Endodermal cell (in vitro differentiated cells): Measurements from ENCODE around the gene CNDP2. TPM values are rescaled to one million over a fixed set of nuclear protein-coding genes. Genes with fewer than 3 reads are reported as not detected.
A peak's percentile ranks its signal among the peaks of the same experiment; 100 is the strongest.

Source experiments
- DNase-seq: peaks from one replicate; pipeline ENCODE4 v3.0.0-alpha.2; 2017
- H3K27ac ChIP-seq: 2 replicates; pipeline ENCODE4 v1.5.1; 2013; ENCODE audit warnings: mild to moderate bottlenecking, low read depth, low read length, moderate library complexity
- H3K27me3 ChIP-seq: 2 replicates; pipeline ENCODE4 v1.6.1; 2013; ENCODE audit warnings: mild to moderate bottlenecking, low read length, moderate library complexity; ENCODE audit not compliant: insufficient read depth, control insufficient read depth, poor library complexity, severe bottlenecking
- H3K36me3 ChIP-seq: 2 replicates; pipeline ENCODE4 v1.7.0; 2013; ENCODE audit warnings: mild to moderate bottlenecking, low read length, moderate library complexity; ENCODE audit not compliant: control insufficient read depth, insufficient read depth
- H3K4me1 ChIP-seq: one replicate; pipeline ENCODE4 v1.7.0; 2013; ENCODE audit warnings: low read length; ENCODE audit not compliant: control insufficient read depth, insufficient read depth
- H3K4me3 ChIP-seq: 2 replicates; pipeline ENCODE4 v1.5.1; 2013; ENCODE audit warnings: mild to moderate bottlenecking, low read length, moderate library complexity
- H3K9ac ChIP-seq: 2 replicates; pipeline ENCODE4 v1.6.1; 2013; ENCODE audit warnings: mild to moderate bottlenecking, low read length, moderate library complexity; ENCODE audit not compliant: poor library complexity, severe bottlenecking; ENCODE audit errors: extremely low read depth
- H3K9me3 ChIP-seq: 2 replicates; pipeline ENCODE4 v1.6.1; 2013; ENCODE audit warnings: mild to moderate bottlenecking, low read length, moderate library complexity; ENCODE audit not compliant: control insufficient read depth
- H3K27ac Mint-ChIP-seq: 2 replicates; pipeline ENCODE4 v1.8.0; 2020; ENCODE audit warnings: mixed read lengths
- H3K27me3 Mint-ChIP-seq: 2 replicates; pipeline ENCODE4 v1.8.0; 2021; ENCODE audit warnings: mild to moderate bottlenecking, mixed read lengths; ENCODE audit not compliant: insufficient read depth
- H3K36me3 Mint-ChIP-seq: 2 replicates; pipeline ENCODE4 v1.8.0; 2020; ENCODE audit warnings: low read depth, mixed read lengths
- H3K4me1 Mint-ChIP-seq: 2 replicates; pipeline ENCODE4 v1.8.0; 2020; ENCODE audit warnings: mixed read lengths
- H3K4me3 Mint-ChIP-seq: 2 replicates; pipeline ENCODE4 v1.8.0; 2020; ENCODE audit warnings: mild to moderate bottlenecking, moderate library complexity, mixed read lengths
- H3K9me3 Mint-ChIP-seq: 2 replicates; pipeline ENCODE4 v1.8.0; 2020; ENCODE audit warnings: mild to moderate bottlenecking, mixed read lengths
- CTCF ChIP-seq: fragments of 200-600 bp; sonication (generic); conservative IDR thresholded peaks from 2 replicates; pipeline ENCODE4 v1.5.0; 2021; ENCODE audit warnings: antibody characterized with exemption, mild to moderate bottlenecking
- WGBS, 2 experiments: methylation state at CpG; one replicate each; pipeline versions ENCODE4 v1.1.5 to v1.1.7; 2013; ENCODE audit warnings: missing lambda C conversion rate in 2 of 2, mixed read lengths in 1 of 2; ENCODE audit not compliant: insufficient coverage in 1 of 2, insufficient read length in 1 of 2; 5-methylcytosine and 5-hydroxymethylcytosine counted together
- total RNA-seq, 2 donors: library from RNA; stranded (reverse); fragmentation: NEBNext Ultra II Directional in 1 of 2; extraction: Animal tissue kit (Norgen Biotek cat#: 25700) in 1 of 2; gene quantifications; 2 replicates in 1 of 2; 3 replicates in 1 of 2; pipeline ENCODE4 v1.2.1, GENCODE V29; 2021

CNDP2 gene
- total RNA-seq, 2 donors from 2014 or later, result 385 to 416 TPM

GRCh38 chr18:74515620-74516231 lies 19.6 kb downstream of the CNDP2 start:
- 97 to 98% methylated on average over 9 to 13 of the region's 13 CpGs for whole genome bisulfite sequencing, 2 experiments
- Histone ChIP-seq H3K27ac (no peak overlapping the region), H3K4me3 (no peak overlapping the region), H3K27me3 (no peaks in the 10 kb centered on the region), H3K9me3 (no peaks in the 10 kb centered on the region), H3K9ac (no peak overlapping the region), H3K4me1 (no peaks in the 10 kb centered on the region), H3K36me3 (peaks cover 95% of the 10 kb centered on the region)
- no peak overlapping the region for H3K27ac Mint-ChIP-seq
- TF ChIP-seq CTCF, result no peak
- DNase-seq, result no peak
- H3K27me3 Mint-ChIP-seq, result no peaks in the 10 kb centered on the region
- H3K9me3 Mint-ChIP-seq, result peaks cover 7% of the 10 kb centered on the region
- peaks cover 2% of the 10 kb centered on the region for H3K4me1 Mint-ChIP-seq
- peaks cover 88% of the 10 kb centered on the region for H3K36me3 Mint-ChIP-seq
- H3K4me3 Mint-ChIP-seq, result no peak overlapping the region

DNA sequence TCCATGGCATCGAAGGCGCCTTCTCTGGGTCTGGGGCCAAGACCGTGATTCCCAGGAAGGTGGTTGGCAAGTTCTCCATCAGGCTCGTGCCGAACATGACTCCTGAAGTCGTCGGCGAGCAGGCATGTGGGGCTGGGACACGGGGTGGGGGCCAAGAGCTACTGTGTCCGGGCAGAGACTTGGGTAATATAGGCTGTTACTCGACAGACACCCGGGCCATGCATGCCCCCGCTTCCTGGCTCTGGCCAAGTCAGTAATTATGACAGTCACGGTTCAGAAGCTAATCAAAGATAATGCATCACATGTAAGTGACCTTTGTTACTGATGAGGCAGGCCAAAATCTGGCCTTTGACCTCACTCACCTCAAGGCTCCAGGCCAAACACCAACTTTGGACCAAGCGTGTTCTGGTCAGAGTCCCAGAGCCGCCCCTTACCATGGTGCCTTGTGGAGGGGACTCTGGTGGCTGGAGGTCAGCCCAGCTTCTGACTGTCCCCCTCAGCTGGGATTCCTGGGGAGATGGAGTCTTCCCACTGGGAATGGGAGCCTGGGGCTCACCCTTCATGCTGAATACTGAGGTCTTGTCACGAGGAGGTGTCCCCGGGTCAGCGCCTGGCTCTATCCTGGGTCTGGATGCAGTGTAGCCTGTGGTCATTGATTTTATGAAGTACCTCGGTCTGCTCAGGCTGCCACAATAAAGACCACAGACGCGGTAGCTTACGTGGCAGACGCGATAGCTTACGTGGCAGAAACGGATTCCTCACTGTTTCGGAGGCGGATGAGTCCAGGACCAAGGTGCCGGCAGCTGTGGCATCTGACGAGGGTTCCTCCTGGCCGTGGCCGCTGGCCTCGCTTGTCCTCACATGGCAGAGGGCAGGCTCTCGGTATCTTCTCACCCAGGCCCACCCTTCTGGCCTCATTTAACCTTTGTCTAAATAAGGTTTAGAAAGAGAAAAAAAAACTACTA lies 20.4 kb downstream of the CNDP2 start:
- Histone ChIP-seq H3K36me3 (peaks cover 95% of the 10 kb centered on the region), H3K27ac (no peak overlapping the region), H3K9me3 (no peaks in the 10 kb centered on the region), H3K27me3 (no peaks in the 10 kb centered on the region), H3K4me3 (no peak overlapping the region), H3K9ac (no peak overlapping the region), H3K4me1 (no peaks in the 10 kb centered on the region)
- H3K4me3 Mint-ChIP-seq, result no peak overlapping the region
- WGBS, 2 experiments, result 95% methylated on average over 27 to 35 of the region's 35 CpGs
- peak; percentile 30 for DNase-seq
- peaks cover 2% of the 10 kb centered on the region for H3K4me1 Mint-ChIP-seq
- TF ChIP-seq CTCF, result no peak
- peaks cover 7% of the 10 kb centered on the region for H3K9me3 Mint-ChIP-seq
- H3K27ac Mint-ChIP-seq, result no peak overlapping the region
- peaks cover 89% of the 10 kb centered on the region for H3K36me3 Mint-ChIP-seq
- H3K27me3 Mint-ChIP-seq, result no peaks in the 10 kb centered on the region

DNA sequence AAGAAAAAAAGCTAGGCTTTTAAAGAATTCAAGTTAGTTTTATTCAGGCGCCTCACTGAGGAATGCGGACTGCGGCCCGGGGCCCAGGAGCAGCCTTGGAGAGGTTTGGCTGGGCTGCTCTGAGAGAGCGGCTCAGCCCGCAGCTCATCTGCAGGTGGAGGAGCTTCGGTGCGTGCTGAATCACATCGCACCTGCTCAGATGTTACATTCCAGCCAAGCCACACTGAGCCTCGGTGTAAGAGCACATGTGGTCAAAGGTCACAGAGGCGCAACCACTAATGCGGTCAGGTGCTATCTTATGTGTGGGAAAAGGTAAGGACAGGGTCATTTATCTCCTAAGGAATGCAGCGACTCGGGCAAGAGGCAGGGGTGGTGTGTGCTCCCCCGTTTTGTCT lies 21.1 kb downstream of the CNDP2 start:
- Histone ChIP-seq H3K9me3 (no peaks in the 10 kb centered on the region), H3K4me3 (no peak overlapping the region), H3K36me3 (peaks cover 92% of the 10 kb centered on the region), H3K27me3 (no peaks in the 10 kb centered on the region), H3K4me1 (no peaks in the 10 kb centered on the region), H3K9ac (no peak overlapping the region), H3K27ac (no peak overlapping the region)
- H3K27ac Mint-ChIP-seq, result peak overlapping the region; percentile 74
- H3K4me3 Mint-ChIP-seq, result no peak overlapping the region
- no peaks in the 10 kb centered on the region for H3K27me3 Mint-ChIP-seq
- TF ChIP-seq CTCF, result no peak
- H3K9me3 Mint-ChIP-seq, result peaks cover 7% of the 10 kb centered on the region
- H3K4me1 Mint-ChIP-seq, result peaks cover 2% of the 10 kb centered on the region
- peaks cover 89% of the 10 kb centered on the region for H3K36me3 Mint-ChIP-seq
- DNase-seq, result peak; percentile 54
- 96% methylated on average over 15 of the region's 15 CpGs for WGBS, 2 experiments
